ENCODE measurements around the gene KIF7.

GRCh38 chr15:89625716-89626115, 29.6 kb downstream of the KIF7 start:
- TF ChIP-seq CTCF (IDR thresholded peaks at IDR 0.05; ENCODE audit: extremely low read depth in 1 of 2, insufficient read depth in 1 of 2, low read depth in 1 of 2, low read length in 2 of 2) (no peak), POLR2A (IDR thresholded peaks at IDR 0.05; ENCODE audit: low read depth, low read length) (no peak), GATA2 (IDR thresholded peaks at IDR 0.05; ENCODE audit: insufficient read depth, insufficient read length, low read depth, low read length) (no peak)
- TF ChIP-seq, protein P1, sequence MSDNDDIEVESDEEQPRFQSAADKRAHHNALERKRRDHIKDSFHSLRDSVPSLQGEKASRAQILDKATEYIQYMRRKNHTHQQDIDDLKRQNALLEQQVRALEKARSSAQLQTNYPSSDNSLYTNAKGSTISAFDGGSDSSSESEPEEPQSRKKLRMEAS (IDR thresholded peaks at IDR 0.05; ENCODE audit: insufficient read depth, insufficient read length), result no peak

All from endothelial cell of umbilical vein (primary cell).